DOHH2 (cell line): ENCODE measurements around the gene PLEKHM3.

ENCODE experiments used
- H3F3A ChIP-seq: fragments of 200-600 bp; sonication (generic), shearing (Covaris generic); 2 replicates; pipeline ENCODE4 v1.6.0; 2016; ENCODE audit warnings: antibody characterized with exemption, mild to moderate bottlenecking; ENCODE audit not compliant: control insufficient read depth, insufficient read depth
- H3K27ac ChIP-seq: fragments of 200-600 bp; sonication (generic); 2 replicates; pipeline ENCODE4 v1.5.1; 2014; ENCODE audit warnings: low read depth, mild to moderate bottlenecking, low read length, moderate library complexity
- H3K27me3 ChIP-seq: fragments of 200-600 bp; sonication (generic); 2 replicates; pipeline ENCODE4 v1.6.1; 2014; ENCODE audit warnings: mild to moderate bottlenecking, low read length, mixed read lengths; ENCODE audit not compliant: control insufficient read depth
- H3K36me3 ChIP-seq: fragments of 200-600 bp; sonication (generic); 2 replicates; pipeline ENCODE4 v1.6.1; 2014; ENCODE audit warnings: mild to moderate bottlenecking, low read length, moderate library complexity, mixed read lengths; ENCODE audit not compliant: control insufficient read depth
- H3K4me1 ChIP-seq: fragments of 200-600 bp; sonication (generic); 2 replicates; pipeline ENCODE4 v1.6.1; 2014; ENCODE audit warnings: mild to moderate bottlenecking, low read length, mixed read lengths; ENCODE audit not compliant: control insufficient read depth
- H3K4me2 ChIP-seq: fragments of 200-600 bp; sonication (generic); 2 replicates; pipeline ENCODE4 v1.6.0; 2014; ENCODE audit warnings: mild to moderate bottlenecking, low read length, moderate library complexity
- H3K4me3 ChIP-seq: fragments of 200-600 bp; sonication (generic); 2 replicates; pipeline ENCODE4 v1.5.1; 2014; ENCODE audit warnings: mild to moderate bottlenecking, low read length, mixed read lengths
- H3K79me2 ChIP-seq: fragments of 200-600 bp; sonication (generic); 2 replicates; pipeline ENCODE4 v1.6.1; 2014; ENCODE audit warnings: mild to moderate bottlenecking, low read length, mixed read lengths; ENCODE audit not compliant: control insufficient read depth
- H3K9me2 ChIP-seq: fragments of 200-600 bp; sonication (generic); replicated peaks from 2 replicates; pipeline ENCODE4 v1.6.1; 2014; ENCODE audit warnings: mild to moderate bottlenecking, low read length, mixed read lengths; ENCODE audit not compliant: control insufficient read depth
- H3K9me3 ChIP-seq: fragments of 200-600 bp; sonication (generic); 2 replicates; pipeline ENCODE4 v1.6.1; 2014; ENCODE audit warnings: antibody characterized with exemption, low read length, mixed read lengths; ENCODE audit not compliant: control insufficient read depth, insufficient read depth
- H4K20me1 ChIP-seq: fragments of 200-600 bp; sonication (generic); 2 replicates; pipeline ENCODE4 v1.6.0; 2014; ENCODE audit warnings: low read depth, mild to moderate bottlenecking, antibody characterized with exemption, low read length, moderate library complexity; ENCODE audit not compliant: control insufficient read depth, insufficient read depth
- CTCF ChIP-seq: fragments of 200-600 bp; sonication (generic); IDR thresholded peaks from one replicate; pipeline ENCODE4 v1.5.1; 2014; ENCODE audit warnings: antibody characterized with exemption, mild to moderate bottlenecking, low read depth, low read length; ENCODE audit not compliant: poor library complexity, severe bottlenecking
- EZH2phosphoT487 ChIP-seq: fragments of 200-600 bp; sonication (generic); IDR thresholded peaks from 2 replicates; pipeline ENCODE4 v1.6.1; 2017; ENCODE audit warnings: borderline replicate concordance, mild to moderate bottlenecking, antibody characterized with exemption, low read length, moderate library complexity, mixed read lengths

The PLEKHM3 gene

GRCh38 chr2:207988975-207989374, 36.4 kb downstream of the PLEKHM3 start:
- Histone ChIP-seq H3K4me1 (peaks cover 7% of the 10 kb centered on the region), H3K79me2 (no peaks in the 10 kb centered on the region), H3K27me3 (no peaks in the 10 kb centered on the region), H3F3A (no peaks in the 10 kb centered on the region), H4K20me1 (no peaks in the 10 kb centered on the region), H3K36me3 (no peaks in the 10 kb centered on the region), H3K4me3 (no peak overlapping the region), H3K4me2 (no peak overlapping the region), H3K9me2 (no peaks in the 10 kb centered on the region), H3K9me3 (no peaks in the 10 kb centered on the region), H3K27ac (no peak overlapping the region)
- TF ChIP-seq EZH2phosphoT487 (no peak), CTCF (no peak)

GRCh38 chr2:207987025-207987716, 38.2 kb downstream of the PLEKHM3 start:
- no peaks in the 10 kb centered on the region for H4K20me1 ChIP-seq
- H3K9me3 ChIP-seq = no peaks in the 10 kb centered on the region
- H3K79me2 ChIP-seq = no peaks in the 10 kb centered on the region
- H3F3A ChIP-seq = no peaks in the 10 kb centered on the region
- no peaks in the 10 kb centered on the region for H3K27me3 ChIP-seq
- TF ChIP-seq EZH2phosphoT487 = no peak
- no peak for TF ChIP-seq CTCF
- no peak overlapping the region for H3K4me2 ChIP-seq
- H3K4me3 ChIP-seq = no peak overlapping the region
- H3K36me3 ChIP-seq = no peaks in the 10 kb centered on the region
- H3K9me2 ChIP-seq = no peaks in the 10 kb centered on the region
- H3K4me1 ChIP-seq = peaks cover 6% of the 10 kb centered on the region
- no peak overlapping the region for H3K27ac ChIP-seq

GRCh38 chr2:207984765-207985480, 40.4 kb downstream of the PLEKHM3 start:
- no peak overlapping the region for H3K27ac ChIP-seq
- no peak overlapping the region for H3K4me3 ChIP-seq
- no peaks in the 10 kb centered on the region for H3K79me2 ChIP-seq

More at GRCh38 chr2:207984765-207985480, 40.4 kb downstream of the PLEKHM3 start:
- Histone ChIP-seq H3F3A (no peaks in the 10 kb centered on the region), H3K27me3 (no peaks in the 10 kb centered on the region), H4K20me1 (no peaks in the 10 kb centered on the region), H3K4me2 (no peak overlapping the region), H3K4me1 (peaks cover 6% of the 10 kb centered on the region), H3K9me3 (no peaks in the 10 kb centered on the region), H3K36me3 (no peaks in the 10 kb centered on the region), H3K9me2 (no peaks in the 10 kb centered on the region)
- no peak for TF ChIP-seq EZH2phosphoT487
- TF ChIP-seq CTCF = no peak
